ENCODE measurements around the gene LDB2.

The LDB2 gene

DNA sequence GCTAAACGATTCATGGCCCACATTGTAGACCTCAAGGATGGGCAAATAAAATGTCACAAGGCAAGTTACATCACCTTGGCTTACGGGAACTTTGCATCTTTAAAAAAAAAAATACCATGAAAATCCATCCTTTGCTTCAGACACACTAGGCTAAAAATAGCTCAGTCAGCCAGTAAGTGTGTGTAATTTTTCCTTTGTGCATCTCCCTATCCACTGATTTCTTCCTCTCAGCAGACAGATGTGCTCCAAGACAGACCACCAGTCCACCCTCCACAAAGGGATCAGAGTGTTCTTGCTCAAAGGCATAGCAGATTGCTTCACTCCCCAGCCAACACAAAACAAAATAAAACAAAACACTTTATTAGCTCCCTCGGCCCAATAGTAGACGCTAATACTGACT lies 14.6 kb downstream of the LDB2 start:
- peak; percentile 16 for DNase-seq

DNA sequence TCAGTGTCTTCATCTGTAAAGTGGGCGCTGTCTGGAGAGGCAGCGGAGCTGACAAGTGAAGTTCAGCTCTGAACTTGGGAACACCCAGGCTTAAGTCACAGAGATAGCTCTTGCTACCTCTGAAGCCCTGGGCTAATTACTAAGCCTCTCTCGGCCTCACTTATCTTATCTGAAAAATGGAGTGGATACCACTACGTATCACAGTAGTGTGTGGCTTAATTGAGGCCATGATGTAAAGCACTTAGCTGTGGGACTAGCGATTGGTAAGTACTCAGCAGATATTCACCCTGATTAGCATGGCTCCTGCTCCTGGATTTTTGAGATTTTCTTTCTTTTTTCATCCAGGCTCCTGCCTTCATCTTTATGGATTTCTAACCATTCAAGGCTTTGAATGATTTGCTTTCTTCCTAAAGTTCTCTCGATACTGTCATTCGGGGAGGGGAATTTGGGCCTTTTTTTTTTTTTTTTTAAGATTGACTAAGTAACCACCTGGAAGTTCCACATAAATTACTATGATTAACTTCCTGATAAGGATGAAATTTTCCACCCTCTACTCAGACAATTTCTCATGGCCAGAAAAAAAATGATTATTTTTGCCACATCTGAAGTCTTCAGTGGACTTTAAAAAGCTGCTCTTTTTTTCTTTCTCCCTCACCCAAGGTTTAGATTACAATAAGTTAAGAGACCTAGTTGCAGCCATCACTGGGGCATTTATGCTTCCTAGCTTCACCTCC lies 17.1 kb downstream of the LDB2 start:
- DNase-seq = no peak

GRCh38 chr4:16875487-16875886 lies 23.0 kb downstream of the LDB2 start:
- peak; percentile 97 for DNase-seq

- no peak for DNase-seq
Observed at GRCh38 chr4:16869594-16870245, 28.7 kb downstream of the LDB2 start.

DNA sequence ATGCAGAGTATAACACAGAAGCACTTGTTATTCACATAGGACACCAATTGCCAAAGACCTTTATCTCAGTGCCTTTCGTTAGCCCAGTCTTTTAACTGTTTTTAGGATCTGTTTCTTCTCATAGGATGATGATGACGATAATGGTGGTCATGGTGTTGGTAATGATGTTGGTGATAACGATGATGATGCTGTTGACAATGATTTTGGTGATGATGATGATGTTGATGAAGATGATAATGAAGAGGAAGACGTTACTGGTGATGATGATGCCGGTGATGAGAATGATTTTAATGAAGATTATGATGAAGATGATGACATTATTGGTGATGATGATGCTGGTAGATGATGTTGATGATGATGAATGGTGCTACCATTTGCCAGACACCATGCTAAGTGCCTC lies 29.8 kb downstream of the LDB2 start:
- DNase-seq = no peak

DNA sequence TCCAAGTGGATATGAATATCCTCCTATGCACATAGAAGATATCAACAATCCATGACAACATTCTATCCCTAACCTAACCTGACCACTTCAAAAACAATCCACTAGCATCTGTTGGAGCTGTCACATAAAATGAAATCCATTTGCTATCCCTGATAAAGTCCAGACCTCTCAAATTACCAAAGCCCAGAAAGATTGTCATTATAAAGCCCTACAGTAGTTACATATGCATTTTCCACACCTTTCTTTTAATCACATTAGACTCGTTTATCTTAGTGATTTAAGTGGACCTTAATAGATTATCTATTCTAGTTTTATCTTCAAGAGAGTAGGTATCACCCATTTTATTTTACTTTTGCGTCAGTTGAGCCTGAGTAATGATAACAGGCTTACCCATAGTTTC lies 30.6 kb downstream of the LDB2 start:
- no peak for DNase-seq

DNA sequence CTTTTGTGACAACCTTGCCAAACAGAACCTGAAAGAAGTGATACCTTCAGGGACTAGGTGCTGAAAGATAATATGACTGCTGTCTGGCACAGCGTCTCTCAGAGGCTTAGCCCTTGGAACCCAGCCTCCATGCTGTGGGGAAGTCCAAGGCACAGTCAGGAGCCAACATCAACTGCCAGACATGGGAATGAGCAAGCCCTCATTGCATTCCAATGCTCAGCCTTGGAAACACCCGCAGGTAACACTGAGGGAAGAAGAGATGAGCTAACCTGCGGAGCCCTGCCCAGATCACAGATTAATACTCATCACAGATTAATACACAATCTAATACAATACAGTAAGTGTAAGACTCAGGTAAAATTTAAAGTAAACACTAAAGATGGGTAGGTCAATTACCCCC lies 31.5 kb downstream of the LDB2 start:
- no peak for DNase-seq

- no peak for DNase-seq
Observed at GRCh38 chr4:16865897-16866283, 32.6 kb downstream of the LDB2 start.

DNA sequence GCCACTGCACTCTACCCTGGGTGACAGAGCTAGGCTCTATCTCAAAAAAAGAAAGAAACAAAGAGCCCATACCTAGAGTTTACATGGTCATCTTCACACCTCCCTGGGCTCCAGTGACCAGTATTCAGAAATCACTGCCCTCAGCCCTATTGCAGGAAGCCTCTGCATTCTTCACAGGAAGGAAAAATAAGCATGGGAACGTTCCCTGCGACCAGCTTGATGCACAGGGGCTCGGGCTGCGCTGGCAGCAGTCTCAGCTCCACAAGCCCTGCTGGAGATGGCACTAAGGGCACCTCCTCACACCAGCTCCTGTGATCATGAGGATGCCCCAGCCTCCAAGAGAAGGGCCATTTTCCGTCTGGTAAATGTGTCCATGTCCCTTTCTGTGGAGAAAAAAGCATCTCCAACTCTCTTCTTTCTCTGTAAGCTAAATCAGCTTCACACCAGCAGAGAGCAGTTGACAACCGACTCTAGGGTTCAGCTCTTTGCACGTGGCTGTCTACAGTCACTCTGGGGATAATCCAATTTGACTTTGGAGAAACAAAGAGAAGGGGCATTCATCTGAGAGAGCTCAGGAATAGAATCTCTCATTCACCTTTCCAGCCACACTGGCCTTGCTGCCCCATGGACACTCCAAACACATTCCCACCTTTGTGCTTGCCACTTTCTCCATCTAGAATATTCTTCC lies 33.1 kb downstream of the LDB2 start:
- DNase-seq = no peak

DNA sequence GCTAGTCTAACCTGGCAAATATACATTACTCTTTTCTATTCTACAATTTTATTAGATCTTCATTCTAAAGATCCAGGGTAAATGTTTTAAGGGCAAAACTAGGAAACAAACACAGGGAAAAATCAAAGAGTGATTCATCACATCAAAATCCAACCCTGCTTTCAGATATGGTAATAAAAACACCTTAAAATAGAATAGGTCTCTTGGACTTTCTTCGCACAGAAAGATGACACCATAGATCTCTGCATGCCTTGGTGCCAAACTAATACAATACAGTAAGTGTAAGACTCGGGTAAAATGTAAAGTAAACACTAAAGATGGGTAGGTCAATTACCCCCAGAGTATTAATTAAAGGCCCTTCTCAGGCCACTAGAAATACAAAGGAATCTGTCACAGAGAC lies 34.2 kb downstream of the LDB2 start:
- peak; percentile 15 for DNase-seq

- no peak for DNase-seq
Observed at GRCh38 chr4:16862697-16863096, 35.7 kb downstream of the LDB2 start.

DNA sequence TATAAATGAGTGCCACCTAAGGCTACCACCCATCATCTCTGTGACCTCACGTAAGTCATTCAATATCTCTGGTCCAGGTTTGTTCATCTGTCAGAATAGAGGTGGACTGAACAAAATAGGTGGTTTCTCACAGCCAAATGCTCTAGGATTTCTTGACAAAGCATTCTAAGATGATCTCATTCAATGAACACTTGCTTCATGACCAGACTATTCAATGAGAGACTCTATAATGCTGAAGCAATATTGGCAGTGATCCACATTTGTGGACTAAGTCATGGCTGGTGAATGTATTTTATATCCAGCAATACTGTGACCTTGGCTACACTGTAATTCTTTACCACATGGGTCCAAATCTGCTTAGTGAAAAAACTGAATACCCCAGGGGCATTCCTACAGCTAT lies 37.9 kb downstream of the LDB2 start:
- peak; percentile 97 for DNase-seq

DNA sequence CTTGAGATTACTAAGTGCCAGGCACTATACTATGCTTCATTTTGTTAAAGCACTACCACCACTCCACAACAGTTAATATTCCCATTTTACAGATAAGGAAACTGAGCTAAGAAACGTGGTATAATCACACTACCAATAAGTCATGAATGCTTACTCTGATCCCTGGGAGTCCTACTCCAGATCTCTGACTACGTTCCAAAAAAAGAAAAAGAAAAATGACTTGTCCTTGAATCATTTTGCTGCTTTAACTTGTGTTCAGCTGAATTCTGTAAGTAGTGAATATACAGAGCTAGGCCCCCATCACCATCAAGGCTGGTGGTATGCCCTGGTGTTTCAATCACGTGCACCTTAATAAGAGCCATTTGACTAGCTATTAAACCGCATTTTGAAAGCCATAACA lies 39.4 kb downstream of the LDB2 start:
- DNase-seq = peak; percentile 43

DNA sequence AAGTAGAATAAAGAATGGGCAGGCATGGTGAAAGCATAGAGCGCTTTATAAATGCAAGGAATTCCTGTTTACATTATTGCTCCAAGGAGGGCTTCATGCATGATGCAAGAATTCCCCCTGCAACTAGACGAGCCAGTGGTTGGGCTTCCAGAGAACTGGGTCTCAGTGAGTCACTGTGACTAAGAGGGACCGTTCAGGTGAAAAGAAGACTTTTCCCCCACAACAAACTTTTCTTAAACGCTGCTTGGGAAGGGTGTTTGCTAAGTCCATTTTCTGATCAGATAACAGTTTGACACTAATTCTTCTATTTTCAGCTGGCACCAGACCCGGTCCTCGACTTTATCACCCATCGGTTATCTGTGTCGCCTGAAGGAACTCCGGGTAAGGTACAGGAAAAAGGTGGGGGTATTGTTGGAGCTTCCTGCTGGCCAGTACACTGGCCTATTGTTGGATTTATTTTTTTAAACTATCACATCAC lies 40.1 kb downstream of the LDB2 start:
- DNase-seq = peak; percentile 92

- DNase-seq = no peak
Observed at GRCh38 chr4:16857425-16857824, 41.0 kb downstream of the LDB2 start.

- DNase-seq = no peak
Observed at GRCh38 chr4:16853640-16854039, 44.8 kb downstream of the LDB2 start.

DNA sequence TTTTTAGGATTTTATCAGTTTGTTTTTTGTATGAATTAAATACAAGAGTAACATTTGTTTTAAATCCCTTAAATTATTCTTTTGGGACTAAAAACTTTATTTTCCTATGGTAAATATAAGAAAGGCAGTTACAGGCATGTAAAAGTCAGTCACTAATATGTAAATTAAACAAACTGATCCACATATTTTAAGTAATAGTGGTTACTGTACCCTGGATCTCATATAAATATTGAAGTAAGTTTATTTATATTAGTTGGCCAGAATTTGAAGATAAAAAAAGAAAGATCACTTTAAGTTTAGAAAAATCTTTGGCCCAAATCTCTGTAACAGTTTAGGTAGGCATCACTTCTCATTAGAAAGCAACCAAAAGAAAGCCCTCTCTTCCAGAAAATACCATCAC lies 45.8 kb downstream of the LDB2 start:
- DNase-seq = no peak

GRCh38 chr4:16852228-16852627 lies 46.2 kb downstream of the LDB2 start:
- peak; percentile 45 for DNase-seq

DNA sequence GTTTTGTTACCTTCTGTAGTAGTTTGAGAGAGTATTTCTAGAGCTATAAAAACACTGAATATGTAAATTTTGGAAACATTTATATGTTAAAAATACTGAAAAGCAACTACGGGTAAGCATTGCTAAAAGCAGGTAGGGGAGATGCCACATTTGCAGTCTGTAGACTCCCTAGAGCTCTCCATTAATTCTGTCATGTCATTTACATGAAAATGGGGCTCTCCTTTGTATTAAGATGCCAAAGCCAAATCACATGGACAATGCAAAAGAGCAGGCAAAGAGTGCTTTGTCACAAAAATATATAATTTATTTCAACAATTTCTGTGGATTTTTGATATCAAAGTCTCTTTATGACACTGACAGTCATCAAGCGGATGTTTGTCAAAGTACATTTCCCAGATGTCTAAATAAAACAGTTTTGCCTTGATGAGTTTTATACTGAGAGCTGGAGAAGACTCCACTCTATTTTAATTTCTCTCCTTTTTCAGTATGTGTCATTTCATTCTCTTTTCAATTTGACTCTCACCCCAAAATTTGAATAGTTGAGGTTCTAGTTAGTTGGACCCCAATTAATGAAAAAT lies 51.8 kb downstream of the LDB2 start:
- DNase-seq = no peak

GRCh38 chr4:16844816-16845586 lies 53.4 kb downstream of the LDB2 start:
- no peak for DNase-seq

GRCh38 chr4:16843831-16844508 lies 54.5 kb downstream of the LDB2 start:
- peak; percentile 77 for DNase-seq

DNA sequence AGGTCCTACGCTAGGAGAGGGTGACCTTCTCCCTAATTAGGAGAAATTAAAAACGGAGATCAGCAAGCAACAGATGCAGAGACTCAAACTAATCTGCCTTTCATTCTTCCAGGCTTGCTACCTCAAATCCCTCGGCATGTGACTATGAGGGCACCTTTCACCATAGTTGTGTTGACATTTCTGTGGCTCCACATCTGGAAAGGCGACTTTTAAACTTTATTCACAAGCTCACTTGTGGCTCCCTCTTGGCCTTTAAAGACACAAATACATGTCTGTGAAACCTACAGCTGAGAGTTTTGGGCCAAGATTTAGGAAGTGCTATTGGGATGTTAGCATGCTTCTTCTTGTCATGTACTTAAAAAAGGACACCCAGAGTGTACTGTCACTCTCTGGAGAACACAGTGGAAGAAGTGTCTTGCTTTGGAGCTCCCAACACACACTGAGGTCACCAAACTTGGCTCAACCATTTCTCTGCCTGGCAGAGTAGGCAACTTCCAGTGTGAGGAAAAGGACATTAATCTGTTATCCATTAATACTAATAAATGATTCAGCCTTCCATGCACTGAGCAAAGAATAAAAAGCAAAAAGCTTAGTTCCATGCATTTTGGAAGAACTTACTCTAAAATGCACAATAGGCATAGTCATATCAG lies 60.1 kb downstream of the LDB2 start:
- DNase-seq = no peak

All from fibroblast of skin of right biceps (primary cell).